ENCODE data around the gene ADGRL3.

ADGRL3 gene

GRCh38 chr4:62118558-62118957 is 918.4 kb downstream of the ADGRL3 start:
- DNase-seq (ENCODE audit: low spot score): no peak

- DNase-seq (ENCODE audit: low spot score): no peak
These were observed 919.1 kb downstream of the ADGRL3 start for GRCh38 chr4:62119195-62119594.

GRCh38 chr4:62126064-62126732 is 926.1 kb downstream of the ADGRL3 start:
- no peak for DNase-seq (ENCODE audit: low spot score)
